GM18909 (cell line): ENCODE results near the gene TDRD9.

Source experiments
- ATAC-seq: cut with Tn5 transposase; IDR thresholded peaks from one replicate; pipeline ENCODE4 v1.9.1; 2021; ENCODE audit warnings: mild to moderate bottlenecking; ENCODE audit not compliant: unreplicated experiment, poor library complexity

The TDRD9 gene

DNA sequence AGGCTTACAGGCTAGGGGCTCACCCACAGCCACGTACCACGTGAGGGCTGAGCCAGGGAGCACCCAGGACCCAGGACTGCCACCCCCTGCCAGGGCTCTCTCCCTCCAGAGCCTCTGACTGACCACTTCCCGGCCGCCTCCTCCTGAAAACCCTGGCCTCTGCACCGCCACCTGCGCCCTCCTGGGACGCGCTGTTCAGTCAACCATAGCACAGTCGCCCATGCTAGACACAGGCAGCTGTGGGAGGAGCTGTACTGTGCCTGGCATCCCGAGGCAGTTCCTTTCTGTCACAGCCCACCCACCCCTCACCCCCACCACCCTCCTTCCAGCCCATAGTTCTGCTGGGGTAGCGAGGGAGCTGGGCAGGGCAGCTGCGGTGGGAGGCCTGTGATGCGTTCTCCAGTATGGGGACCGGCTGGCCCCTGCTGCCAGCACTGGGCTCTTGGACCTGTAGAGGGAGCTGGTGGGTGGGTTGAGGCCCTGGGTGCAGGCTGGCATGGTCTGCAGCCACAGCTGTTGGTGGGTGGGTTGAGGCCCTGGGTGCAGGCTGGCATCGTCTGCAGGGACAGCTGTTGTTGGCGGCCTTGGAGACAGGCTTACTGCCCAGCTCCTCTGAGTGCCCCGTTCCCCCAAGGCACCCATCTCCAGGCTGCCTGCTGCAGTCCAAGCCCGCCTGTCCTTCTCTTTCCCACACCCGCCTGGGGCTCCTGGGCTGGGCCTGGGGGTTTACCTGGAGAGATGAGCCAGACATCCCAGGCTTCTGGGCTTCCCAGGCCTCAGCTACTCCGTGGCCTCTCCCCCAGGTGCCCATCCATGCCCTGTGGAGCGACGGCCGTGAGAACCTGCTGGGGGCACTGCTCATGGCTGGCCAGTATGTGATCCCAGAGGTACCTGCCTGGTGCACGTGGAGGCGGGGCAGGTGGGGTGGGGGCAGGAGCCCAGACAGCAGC, 168.8 kb downstream of the TDRD9 start:
- no peak for ATAC-seq

DNA sequence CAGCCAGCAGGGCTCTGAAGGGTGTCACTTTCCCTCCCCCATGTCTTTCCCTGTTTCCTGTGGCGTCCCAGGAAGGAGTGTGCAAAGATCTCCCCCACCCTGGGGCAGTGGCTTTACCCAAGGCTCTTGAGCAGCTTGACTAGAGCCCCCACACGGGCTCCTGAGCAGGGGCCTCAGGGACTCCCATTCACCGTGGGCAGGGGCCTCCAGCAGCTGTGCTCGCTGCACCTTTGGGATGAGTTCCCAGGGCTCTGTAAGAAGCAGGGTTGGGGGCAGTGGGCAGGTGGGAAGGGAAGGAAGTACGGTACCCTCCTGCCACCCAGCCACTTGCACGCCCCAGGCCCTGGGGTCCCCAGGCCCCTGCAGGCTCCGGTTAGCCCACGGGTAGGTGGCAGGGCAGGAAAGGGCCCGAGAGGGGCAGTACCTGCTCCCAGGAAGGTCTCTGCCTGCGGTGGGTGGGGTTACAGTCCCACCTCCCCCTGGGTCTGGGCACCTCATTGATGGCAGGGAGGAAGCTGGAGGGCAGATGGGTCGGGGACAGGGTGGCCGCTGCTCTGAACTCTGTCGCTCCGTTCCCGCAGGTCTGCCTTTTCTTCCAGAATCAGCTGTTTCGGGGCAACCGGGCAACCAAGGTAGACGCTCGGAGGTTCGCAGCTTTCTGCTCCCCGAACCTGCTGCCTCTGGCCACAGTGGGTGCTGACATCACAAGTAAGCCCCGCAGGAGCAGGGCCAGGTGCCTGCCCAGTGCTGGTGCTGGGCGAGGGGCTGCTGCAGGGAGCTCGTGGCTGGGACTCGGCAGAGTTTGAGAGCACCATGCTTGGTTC, 170.2 kb downstream of the TDRD9 start:
- no peak for ATAC-seq

DNA sequence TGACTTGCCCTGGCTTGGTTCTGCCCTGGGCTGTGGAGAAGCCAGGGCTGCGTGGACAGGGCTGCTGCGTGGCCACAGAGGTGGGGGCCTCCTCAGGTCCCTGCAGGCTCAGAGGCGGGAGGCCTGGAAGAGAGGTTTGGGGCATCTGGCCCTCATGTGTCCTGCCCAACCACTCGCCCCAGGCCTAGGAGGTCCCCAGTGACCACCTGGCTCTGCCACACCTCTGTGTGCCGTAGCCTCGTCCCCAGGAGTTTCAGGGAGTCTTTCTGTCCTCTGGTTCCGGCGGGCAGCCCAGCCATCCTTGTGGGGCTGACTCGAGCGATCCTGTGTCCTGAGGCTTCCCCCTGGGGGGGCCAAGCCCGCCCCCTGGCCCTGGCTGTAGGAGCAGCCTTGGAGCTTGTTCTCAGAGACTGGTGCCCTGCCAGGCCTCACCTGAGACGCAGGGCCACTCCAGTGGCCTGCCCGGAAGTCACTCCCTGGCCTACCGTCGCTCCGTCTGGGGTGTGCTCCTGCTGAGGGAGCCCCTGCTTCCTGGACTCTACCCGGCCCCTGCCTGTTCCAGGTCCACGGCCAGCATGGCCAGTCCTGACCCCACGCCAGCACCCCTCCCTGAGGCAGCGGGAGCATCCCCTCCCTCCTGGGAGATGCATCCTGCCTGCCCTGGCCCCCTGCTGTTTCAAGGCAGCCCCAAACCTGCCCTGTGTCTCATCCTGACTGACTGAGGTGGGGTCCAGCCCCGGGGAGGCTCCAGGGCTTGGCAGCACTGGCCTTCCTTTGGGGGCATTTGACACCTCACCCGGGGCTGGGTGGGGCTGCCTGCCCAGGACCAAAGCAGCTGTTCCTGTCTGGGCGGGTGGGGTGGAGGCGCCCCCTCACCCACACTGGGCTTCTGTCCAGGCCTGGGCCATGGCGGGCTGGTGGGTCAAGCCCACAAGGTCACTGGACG, 171.1 kb downstream of the TDRD9 start:
- ATAC-seq, result no peak

GRCh38 chr14:104100171-104101085, 172.2 kb downstream of the TDRD9 start:
- ATAC-seq, result no peak

GRCh38 chr14:104101086-104101621, 172.9 kb downstream of the TDRD9 start:
- no peak for ATAC-seq

DNA sequence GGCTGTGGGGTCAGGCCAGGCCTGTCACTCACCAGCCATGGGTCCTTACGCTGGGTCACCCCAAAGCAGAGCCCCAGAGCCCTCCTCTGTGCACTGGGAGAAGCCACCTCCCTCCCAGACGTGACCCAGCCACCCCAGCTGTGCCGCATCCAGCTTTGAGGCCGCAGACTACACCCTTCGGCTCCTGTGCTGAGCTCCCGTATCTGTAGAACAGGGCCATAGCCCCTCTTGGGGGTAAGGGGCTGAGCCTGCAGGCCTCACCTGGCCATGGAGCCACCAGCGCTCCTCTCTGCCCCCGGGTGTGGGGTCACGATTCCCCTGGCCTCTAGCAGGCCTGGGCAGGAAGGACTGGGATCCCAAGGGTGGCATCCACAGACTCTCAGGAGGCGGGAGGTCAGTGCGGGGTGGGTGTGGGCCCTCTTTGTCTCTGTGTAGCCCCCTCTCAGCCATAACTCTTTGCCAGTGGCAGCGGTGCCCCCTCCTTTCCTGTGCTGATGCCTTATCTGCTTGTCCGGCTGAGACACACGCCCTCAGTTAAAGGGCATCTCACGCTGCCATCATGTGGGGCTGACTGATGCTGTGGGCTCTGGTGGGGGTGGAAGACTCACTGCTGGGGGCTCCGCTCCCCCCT, 173.5 kb downstream of the TDRD9 start:
- ATAC-seq, result no peak
